ENCODE results near the gene PRDM16. TPM values are rescaled to one million over a fixed set of nuclear protein-coding genes. Genes with fewer than 3 reads are reported as not detected.

Gene PRDM16
- total and polyA plus RNA-seq, 2 of the 8 experiments (the other 6 are each of a cell fraction or from before 2014, with no cell fraction given): 0.39 to 0.43 TPM

DNA sequence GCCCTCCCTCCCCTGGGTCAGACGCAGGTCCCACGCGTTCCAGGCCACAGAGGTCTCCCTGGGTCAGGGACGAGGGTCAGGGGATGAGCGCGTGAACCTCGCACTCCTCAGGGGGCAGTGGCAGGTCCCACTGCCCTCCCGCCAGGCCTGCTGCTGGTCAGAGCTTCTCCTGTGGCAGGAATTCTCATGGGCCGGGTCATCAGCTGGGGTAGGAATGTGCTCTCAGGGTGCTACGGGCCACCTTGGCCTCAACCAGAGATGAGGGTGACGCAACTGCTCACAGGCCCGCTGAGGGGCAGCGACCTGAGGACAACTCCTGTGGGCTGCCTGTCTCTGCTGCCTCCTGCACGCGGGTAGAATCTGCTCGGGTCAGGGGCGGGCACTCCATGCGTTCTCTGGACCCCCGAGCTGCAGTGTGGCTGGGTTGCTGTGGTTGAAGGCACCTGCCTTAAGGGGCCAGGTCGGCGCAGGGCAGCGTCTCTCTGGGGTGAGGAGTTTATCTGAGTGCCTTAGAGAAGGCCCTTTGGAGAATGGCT lies 128.8 kb downstream of the PRDM16 start (continued):
- TF ChIP-seq TAF7 (optimal IDR thresholded peaks at IDR 0.05; ENCODE audit: borderline replicate concordance, low read depth, low read length): no peak
- no peak for TF ChIP-seq NRF1 (IDR thresholded peaks at IDR 0.05; ENCODE audit: low read depth, low read length)
- TF ChIP-seq SIN3A (conservative IDR thresholded peaks at IDR 0.05 in 1 of 2, IDR thresholded peaks at IDR 0.05 in 1 of 2; ENCODE audit: low read depth in 1 of 2, low read length in 2 of 2): no peak
- TF ChIP-seq NANOG (IDR thresholded peaks at IDR 0.05; ENCODE audit: insufficient read depth, low read depth, low read length, poor library complexity, severe bottlenecking): no peak
- TF ChIP-seq SP2 (IDR thresholded peaks at IDR 0.05; ENCODE audit: low read length): no peak

Measured in H1 (cell line).